GM18907 (cell line): ENCODE results near the gene LRRC8D.

Experiments
- ATAC-seq: cut with Tn5 transposase; IDR thresholded peaks from one replicate; pipeline ENCODE4 v1.9.1; 2021; ENCODE audit warnings: mild to moderate bottlenecking, moderate library complexity; ENCODE audit not compliant: unreplicated experiment

The LRRC8D gene

GRCh38 chr1:89865498-89866382 is 44.9 kb downstream of the LRRC8D start:
- ATAC-seq = no peak

GRCh38 chr1:89866568-89866967 is 45.7 kb downstream of the LRRC8D start:
- ATAC-seq = no peak

DNA sequence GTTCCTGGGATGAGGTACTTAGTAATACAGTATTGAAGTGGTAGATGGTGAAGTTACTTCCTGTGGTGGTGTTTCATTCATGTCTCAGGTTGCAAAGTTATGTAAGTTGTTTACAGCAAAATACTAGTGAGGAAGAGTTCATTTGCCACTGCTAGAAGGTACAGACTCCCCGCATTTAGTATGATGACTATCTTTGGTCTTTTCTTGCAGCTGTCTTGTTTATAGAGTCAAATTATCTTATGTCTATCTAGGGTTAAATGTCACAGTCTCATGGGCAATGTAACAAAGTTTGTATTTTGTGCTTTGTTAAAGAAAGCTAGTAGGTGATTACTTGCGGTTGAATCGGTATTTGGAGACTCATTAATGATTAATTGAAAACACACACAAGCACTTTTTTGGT is 50.2 kb downstream of the LRRC8D start:
- ATAC-seq = no peak

DNA sequence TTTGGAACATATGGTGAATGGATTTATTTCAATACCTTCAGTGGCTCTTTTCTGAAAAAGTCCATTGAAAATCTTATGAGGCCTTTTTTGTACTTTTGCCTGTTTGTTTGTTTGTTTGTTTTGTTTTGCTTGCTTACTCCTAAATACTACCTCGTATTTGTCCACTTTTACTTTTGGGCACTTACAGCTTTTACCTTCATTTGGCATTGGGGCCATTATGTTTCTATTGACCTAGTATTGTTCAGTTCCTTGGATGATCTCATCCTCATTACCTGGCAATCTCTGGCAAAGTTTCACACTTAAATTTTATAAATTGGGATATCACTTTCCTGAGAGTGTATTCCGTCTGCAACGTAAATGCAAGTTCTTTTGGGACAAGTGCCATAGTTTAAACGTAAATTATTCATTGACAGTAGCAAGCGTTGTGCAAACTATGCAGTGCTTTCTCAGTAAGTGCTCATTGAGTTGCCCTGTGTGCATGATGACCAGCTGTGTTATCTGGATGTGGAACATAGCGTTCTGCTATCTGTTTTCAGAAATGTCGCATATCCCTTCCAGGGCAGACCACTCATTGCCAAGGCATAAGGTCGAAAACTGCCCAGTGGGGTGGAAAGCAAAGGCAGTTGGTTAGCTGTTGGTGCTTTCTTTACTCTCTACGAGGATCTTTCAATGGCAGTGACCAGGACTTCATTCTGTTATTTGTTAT is 51.1 kb downstream of the LRRC8D start:
- ATAC-seq = no peak

- no peak for ATAC-seq
Measured at GRCh38 chr1:89872567-89872966, 51.7 kb downstream of the LRRC8D start.

DNA sequence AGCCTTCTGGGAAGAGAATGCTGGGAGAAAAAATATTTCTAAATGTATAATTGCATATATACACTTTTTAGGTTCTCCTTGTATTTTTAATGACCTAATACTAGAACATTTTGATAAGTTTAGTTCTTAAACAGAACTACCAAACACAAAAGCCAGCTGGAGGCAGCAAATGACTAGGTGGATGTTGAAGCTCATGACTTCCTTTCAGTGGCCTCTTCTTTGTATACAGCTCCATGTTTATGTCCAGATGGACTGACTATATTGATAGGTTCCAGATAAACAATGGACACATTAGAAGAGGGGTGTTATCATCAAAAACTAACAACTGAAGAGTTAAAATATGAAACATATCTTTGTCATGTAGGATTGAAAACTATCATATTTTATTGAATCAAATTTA is 52.5 kb downstream of the LRRC8D start:
- no peak for ATAC-seq

GRCh38 chr1:89873770-89874169 is 52.9 kb downstream of the LRRC8D start:
- ATAC-seq = no peak

DNA sequence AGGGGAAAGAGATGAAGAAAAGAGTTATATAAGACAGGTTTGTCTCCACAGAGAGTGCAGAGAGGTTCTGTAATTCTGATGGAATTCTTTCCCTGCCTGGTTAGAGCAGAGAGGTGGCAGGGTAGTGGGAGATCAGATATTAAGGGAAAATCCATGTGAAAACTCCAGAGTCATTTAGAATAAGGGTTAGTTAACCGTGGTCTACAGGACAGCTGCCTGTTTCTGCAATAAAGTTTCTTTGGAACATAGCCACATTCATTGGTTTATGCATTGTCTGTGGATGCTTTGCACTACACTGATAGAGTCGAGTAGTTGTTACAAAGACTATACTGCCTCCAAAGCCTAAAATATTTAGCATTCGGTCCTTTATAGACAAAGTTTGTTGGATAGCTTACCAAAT is 55.6 kb downstream of the LRRC8D start:
- no peak for ATAC-seq

DNA sequence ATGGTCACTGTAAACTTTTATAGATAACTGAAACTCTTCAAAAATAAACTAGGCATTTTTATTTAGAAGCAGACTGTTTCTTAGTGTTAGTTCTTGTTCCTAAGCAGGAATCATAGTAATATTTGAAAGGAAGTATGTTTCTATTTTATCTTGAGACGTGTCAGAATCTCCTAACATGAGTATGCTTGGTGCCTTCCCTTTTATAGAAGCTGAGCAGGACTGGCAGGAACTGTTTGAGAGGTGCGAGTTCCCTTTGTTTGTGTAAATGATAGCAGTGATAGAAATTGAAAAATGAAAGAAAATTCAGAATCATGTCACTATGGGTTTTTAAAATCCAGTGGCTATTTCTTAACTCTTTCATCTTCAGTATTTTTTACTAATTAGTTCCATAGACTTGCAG is 56.9 kb downstream of the LRRC8D start:
- ATAC-seq = no peak

DNA sequence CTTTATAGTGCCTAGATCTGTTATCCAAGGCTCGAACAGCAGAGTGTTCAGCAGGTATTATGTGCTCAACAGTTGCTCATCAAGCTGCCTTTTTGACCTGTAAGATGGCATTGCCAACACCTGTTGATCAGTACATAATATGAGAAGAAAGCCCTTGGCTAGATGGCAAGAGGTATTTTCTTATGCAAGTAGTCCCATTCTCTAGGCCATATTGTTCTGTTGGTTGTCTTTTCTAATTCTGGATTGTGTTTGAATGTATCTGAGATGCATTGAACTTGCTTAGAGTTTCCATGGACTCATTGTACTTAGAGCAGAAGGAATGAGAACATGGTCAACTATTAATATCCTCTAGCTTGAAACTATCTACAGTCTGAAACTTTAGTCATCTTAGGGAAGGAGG is 57.4 kb downstream of the LRRC8D start:
- no peak for ATAC-seq

GRCh38 chr1:89880679-89881078 is 59.8 kb downstream of the LRRC8D start:
- no peak for ATAC-seq

- no peak for ATAC-seq
Measured at GRCh38 chr1:89881415-89882058, 60.7 kb downstream of the LRRC8D start.

- no peak for ATAC-seq
Measured at GRCh38 chr1:89882348-89883029, 61.7 kb downstream of the LRRC8D start.

GRCh38 chr1:89883030-89883379 is 62.2 kb downstream of the LRRC8D start:
- no peak for ATAC-seq

DNA sequence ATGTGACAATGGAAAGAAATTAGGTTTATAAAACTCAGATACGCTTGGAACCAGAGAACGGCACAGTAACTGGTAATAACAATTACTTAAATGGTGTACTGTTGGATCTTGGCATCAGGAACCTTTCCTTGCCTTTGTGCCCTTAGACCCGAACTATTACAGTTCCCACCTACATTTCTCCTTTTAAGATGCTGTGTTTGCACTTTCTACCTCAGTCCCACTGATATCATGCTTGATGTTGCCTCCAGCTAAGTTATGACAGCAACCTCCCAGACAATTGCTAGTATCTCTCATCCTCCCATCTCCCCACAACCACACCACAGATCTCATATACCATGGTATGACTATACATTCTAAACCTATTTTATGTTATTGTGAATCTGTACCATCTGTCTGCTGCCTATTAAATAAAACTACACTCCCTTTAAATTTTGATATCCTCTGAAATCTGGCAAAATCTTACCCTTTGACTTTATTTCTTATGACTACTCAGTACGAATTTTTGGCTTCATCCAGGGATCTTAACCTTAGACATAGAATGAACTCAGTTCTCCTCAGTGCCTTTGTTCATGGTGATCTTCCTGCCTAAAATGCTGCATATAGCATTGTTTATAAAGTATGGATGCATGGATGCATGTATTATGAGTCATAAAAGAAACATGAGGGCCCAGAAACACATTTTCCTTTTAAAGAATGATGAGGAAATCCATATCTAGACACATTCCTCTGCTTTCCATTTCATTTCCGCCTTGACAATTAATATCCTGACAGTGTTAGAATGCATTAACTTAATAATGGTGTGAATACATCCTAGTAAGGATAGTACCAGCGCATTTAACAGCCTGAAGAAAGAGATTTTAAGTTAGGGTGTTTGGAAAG is 64.1 kb downstream of the LRRC8D start:
- no peak for ATAC-seq

DNA sequence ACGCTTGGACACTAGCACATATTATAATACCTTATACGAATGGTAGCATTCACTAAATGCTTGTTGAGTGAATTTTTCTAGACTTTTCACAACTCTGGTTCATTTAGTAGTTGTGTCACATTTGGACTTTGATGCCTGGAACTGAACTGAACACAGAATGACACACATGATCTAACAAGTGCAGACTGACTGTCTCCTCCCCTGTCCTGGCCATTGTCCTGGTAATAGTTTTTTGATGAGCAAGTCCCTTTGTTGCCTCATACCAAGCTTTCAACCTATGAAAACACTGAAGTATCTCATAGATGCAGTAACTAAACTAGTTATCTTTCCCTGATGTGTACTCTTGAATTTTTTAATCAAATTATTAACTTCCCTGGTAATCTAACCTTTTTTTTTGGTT is 66.4 kb downstream of the LRRC8D start:
- no peak for ATAC-seq

DNA sequence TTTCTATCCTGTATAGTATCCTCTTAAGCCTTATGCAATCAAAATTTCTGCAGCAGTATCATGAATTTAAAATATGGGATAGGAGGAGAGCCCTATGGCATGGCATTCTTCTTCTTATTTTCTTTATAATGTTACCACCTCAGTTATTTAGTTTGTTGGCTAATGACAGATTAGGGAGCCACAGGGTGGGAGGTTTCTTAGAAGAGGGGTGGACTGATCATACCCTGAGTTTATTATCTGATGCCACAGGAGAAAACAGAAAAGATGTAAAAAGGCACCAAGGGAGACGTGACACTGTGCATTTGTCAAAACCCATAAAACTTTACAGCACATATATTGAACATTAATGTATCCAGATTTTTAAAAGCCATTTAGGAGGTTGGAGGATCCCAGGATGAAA is 66.9 kb downstream of the LRRC8D start:
- ATAC-seq = no peak

DNA sequence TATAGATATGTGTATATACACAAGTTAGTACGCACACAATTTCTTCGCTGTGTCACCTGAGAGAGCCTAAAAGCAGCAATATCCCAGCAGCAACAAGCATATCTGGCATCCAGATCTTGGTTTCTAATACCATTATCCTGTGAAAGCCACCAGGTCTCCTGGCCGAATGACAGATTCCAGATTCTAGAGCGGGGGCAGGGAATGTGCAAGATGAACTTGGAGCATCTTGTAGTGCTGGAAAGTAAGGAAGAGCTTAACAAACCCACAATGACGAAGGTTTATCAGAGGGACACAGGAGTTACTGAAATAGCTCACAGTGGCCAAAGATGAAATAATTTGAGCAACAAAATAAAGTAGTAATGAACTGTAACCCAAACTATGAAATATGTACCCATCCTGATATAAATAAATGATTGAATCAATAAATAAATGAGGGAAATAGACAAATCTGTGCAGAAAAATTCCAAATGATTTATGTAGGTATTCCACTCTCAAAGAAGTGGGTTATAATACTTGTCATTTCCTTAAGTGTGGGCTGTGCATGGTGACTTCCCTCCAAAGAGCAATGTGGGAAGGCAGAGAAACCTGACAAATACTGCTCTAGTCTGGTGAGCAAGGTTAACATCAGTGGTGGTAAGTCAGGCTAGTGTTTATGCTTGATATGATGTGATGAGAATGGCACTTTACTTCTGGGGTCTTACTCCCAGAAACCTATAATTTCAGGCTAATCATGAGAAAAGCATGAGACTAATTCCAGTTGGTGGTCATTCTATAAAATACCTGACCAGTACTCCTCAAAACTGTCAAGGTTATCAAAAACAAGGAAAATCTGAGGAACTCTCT is 67.9 kb downstream of the LRRC8D start:
- no peak for ATAC-seq

GRCh38 chr1:89889323-89889615 is 68.4 kb downstream of the LRRC8D start:
- ATAC-seq = no peak
